GM12891 (cell line): ENCODE results near the gene ADAMTS17.

Source experiments
- POLR2A ChIP-seq: IDR thresholded peaks from 2 replicates; pipeline ENCODE4 v1.6.1; 2011; ENCODE audit warnings: low read depth, low read length, control low read depth
- POLR2AphosphoS5 ChIP-seq: IDR thresholded peaks from 2 replicates; pipeline ENCODE4 v1.6.1; 2011; ENCODE audit warnings: low read depth, low read length, control low read depth
- SPI1 ChIP-seq: IDR thresholded peaks from 2 replicates; pipeline ENCODE4 v1.6.1; 2011; ENCODE audit warnings: low read depth, low read length, control low read depth
- TAF1 ChIP-seq: IDR thresholded peaks from 2 replicates; pipeline ENCODE4 v1.6.1; 2011; ENCODE audit warnings: low read depth, low read length, control low read depth

DNA sequence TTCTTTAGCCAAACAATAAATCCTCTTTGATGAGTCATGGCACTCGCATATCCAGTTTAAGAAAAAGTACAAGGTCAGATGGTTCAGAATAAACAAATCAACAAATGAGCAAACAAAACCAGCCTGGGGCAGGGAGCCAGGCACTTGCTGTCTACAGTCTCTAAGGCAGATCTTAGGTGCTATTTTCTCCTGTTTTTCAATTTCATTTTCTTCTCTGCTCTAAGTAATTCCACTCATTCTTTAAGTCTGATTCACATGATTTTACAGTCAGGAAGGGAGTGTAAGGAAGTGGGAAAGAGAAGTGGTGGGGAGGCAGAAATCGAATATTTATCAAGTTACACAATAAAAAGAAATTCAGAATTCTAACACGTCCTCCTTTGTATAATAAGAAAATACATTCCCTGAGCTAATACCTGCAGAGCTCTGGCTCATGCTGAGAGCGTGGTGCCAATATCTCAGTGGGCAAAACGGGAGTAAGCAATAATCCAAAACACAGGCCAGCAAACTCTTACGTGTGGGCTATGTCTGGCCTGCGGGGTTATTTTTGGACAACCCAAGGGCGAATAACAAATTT is 298.6 kb downstream of the ADAMTS17 start:
- TF ChIP-seq POLR2A (no peak), POLR2AphosphoS5 (no peak), SPI1 (no peak), TAF1 (no peak)
